Esophagus muscularis mucosa (tissue), 4 donors: ENCODE results near the gene GHR. TPM values are rescaled to one million over a fixed set of nuclear protein-coding genes. Genes with fewer than 3 reads are reported as not detected.

Experiments used
- DNase-seq: peaks from one replicate; pipeline ENCODE4 v3.0.0-alpha.2; 2017; ENCODE audit errors: extremely low spot score
- H3K27ac ChIP-seq, 4 donors: fragments of 200-600 bp; sonication (generic); replicated peaks in 1 of 4; 1 replicate in 3 of 4; 2 replicates in 1 of 4; pipeline ENCODE4 v1.5.1; 2016 to 2019; ENCODE audit warnings: mild to moderate bottlenecking in 1 of 4
- H3K27me3 ChIP-seq, 4 donors: fragments of 200-600 bp; sonication (generic); one replicate each; pipeline versions ENCODE4 v1.5.1 to v1.6.0; 2016 to 2019
- H3K36me3 ChIP-seq, 4 donors: fragments of 200-600 bp; sonication (generic); one replicate each; pipeline ENCODE4 v1.5.1; 2016 to 2019
- H3K4me1 ChIP-seq, 4 donors: fragments of 200-600 bp; sonication (generic); one replicate each; pipeline ENCODE4 v1.5.1; 2016 to 2019
- H3K4me3 ChIP-seq, 4 donors: fragments of 200-600 bp; sonication (generic); 1 replicate in 2 of 4; 2 replicates in 2 of 4; pipeline ENCODE4 v1.5.1; 2016 to 2019; ENCODE audit warnings: mild to moderate bottlenecking in 4 of 4, moderate library complexity in 1 of 4
- H3K9me3 ChIP-seq, 4 donors: fragments of 200-600 bp; sonication (generic); 1 replicate in 3 of 4; 2 replicates in 1 of 4; pipeline ENCODE4 v1.5.1; 2016 to 2019
- CTCF ChIP-seq, 3 experiments: fragments of 200-600 bp in 2 of 3; fragments of 450-650 bp in 1 of 3; sonication (generic) in 2 of 3; IDR thresholded peaks; one replicate each; pipeline ENCODE4 v1.5.1; 2017 to 2019; ENCODE audit warnings: antibody characterized with exemption in 3 of 3, mild to moderate bottlenecking in 2 of 3, moderate library complexity in 1 of 3
- EP300 ChIP-seq: sonication (generic); formaldehyde crosslinking; IDR thresholded peaks from one replicate; pipeline ENCODE4 v1.6.1; 2017; ENCODE audit warnings: antibody characterized with exemption
- POLR2A ChIP-seq: fragments of 450-650 bp; IDR thresholded peaks from one replicate; pipeline ENCODE4 v1.6.1; 2017; ENCODE audit warnings: antibody characterized with exemption, moderate library complexity, mild to moderate bottlenecking, low read depth
- POLR2AphosphoS5 ChIP-seq, 2 donors: sonication (generic); formaldehyde crosslinking; IDR thresholded peaks; one replicate each; pipeline ENCODE4 v1.6.1; 2017; ENCODE audit warnings: antibody characterized with exemption in 2 of 2
- WGBS: methylation state at CpG from one replicate; pipeline ENCODE4 v1.1.5; 2018; 5-methylcytosine and 5-hydroxymethylcytosine counted together
- intact Hi-C: fragments of 100-400 bp; cut with DNase I; formaldehyde crosslinking; loops from one replicate; pipeline ENCODE4 v1.15.1; 2023
- total RNA-seq, 4 donors: library from RNA; depleted of rRNA; stranded (reverse); fragments of >200 nt; gene quantifications; one replicate each; pipeline versions ENCODE4 v1.1.0 to v1.2.1, GENCODE V29; 2016

Gene GHR
- total RNA-seq = 1 to 10 TPM; 5.3 to 9.1 (median 6.5) TPM

GRCh38 chr5:42423285-42424165, at the start of gene GHR:
GHR (plus strand) TSS chr5:42423439; CDS start chr5:42565875, 142,436 bp downstream.
- H3K9me3 ChIP-seq = no peaks in the 10 kb centered on the region
- TF ChIP-seq CTCF (IDR thresholded peaks at IDR 0.05) = peak; percentile 72 to 87 (median 76)
- TF ChIP-seq EP300 = no peak
- TF ChIP-seq POLR2AphosphoS5 (IDR thresholded peaks at IDR 0.05) = peak; percentile 56 to 73
- no peak for TF ChIP-seq POLR2A
- peak within 1 kb of the TSS; percentile 75 to 87 (median 79) for H3K4me3 ChIP-seq
- peaks cover 11 to 35% (median 33%) of the 10 kb centered on the region in 4 donors for H3K4me1 ChIP-seq
- peak within 1 kb of the TSS; percentile 83 to 90 (median 84) for H3K27ac ChIP-seq
- H3K36me3 ChIP-seq = no peaks in the 10 kb centered on the region
- H3K27me3 ChIP-seq = no peaks in the 10 kb centered on the region
- peak; percentile 94 for DNase-seq
- WGBS = under 1% methylated on average over 34 of the region's 60 CpGs
- intact Hi-C loops = loop anchor here (2.0 to 10.0 kb wide), 3 partner anchors 161 to 559 kb away; no protein-coding TSS in a partner anchor

- no peak overlapping the region for H3K4me3 ChIP-seq
- intact Hi-C loops = no loop called here
- no peak for DNase-seq
- no peaks in the 10 kb centered on the region for H3K9me3 ChIP-seq
- H3K36me3 ChIP-seq = no peaks in the 10 kb centered on the region
- WGBS = 81% methylated on average over 5 of the region's 5 CpGs
- no peaks in the 10 kb centered on the region for H3K4me1 ChIP-seq
- TF ChIP-seq CTCF (IDR thresholded peaks at IDR 0.05) = no peak
- no peak for TF ChIP-seq POLR2AphosphoS5 (IDR thresholded peaks at IDR 0.05)
- TF ChIP-seq EP300 = no peak
- no peak for TF ChIP-seq POLR2A
- no peaks in the 10 kb centered on the region for H3K27me3 ChIP-seq
- H3K27ac ChIP-seq = no peak overlapping the region
These were observed 48.5 kb upstream of the GHR start for GRCh38 chr5:42374679-42375273.

- DNase-seq = no peak
- Histone ChIP-seq H3K27me3 (no peaks in the 10 kb centered on the region), H3K36me3 (no peaks in the 10 kb centered on the region), H3K4me3 (no peak overlapping the region), H3K27ac (no peak overlapping the region), H3K9me3 (no peaks in the 10 kb centered on the region), H3K4me1 (no peaks in the 10 kb centered on the region)
- intact Hi-C loops = no loop called here
- no peak for TF ChIP-seq POLR2AphosphoS5 (IDR thresholded peaks at IDR 0.05)
- no peak for TF ChIP-seq EP300
- TF ChIP-seq POLR2A = no peak
- TF ChIP-seq CTCF (IDR thresholded peaks at IDR 0.05) = no peak
- 22% methylated on average over 1 of the region's 1 CpG for WGBS
These were observed 45.7 kb upstream of the GHR start for GRCh38 chr5:42377496-42377895.

- WGBS = 100% methylated on average over 2 of the region's 2 CpGs
- H3K9me3 ChIP-seq = peaks cover 0 to 4% (median 0%) of the 10 kb centered on the region in 4 donors
- H3K27me3 ChIP-seq = no peaks in the 10 kb centered on the region
- no peak overlapping the region for H3K27ac ChIP-seq
- DNase-seq = no peak
- H3K4me3 ChIP-seq = no peak overlapping the region
- no peaks in the 10 kb centered on the region for H3K36me3 ChIP-seq
- TF ChIP-seq POLR2AphosphoS5 (IDR thresholded peaks at IDR 0.05) = no peak
- no peak for TF ChIP-seq POLR2A
- no peak for TF ChIP-seq EP300
- TF ChIP-seq CTCF (IDR thresholded peaks at IDR 0.05) = no peak
- H3K4me1 ChIP-seq = no peaks in the 10 kb centered on the region
- intact Hi-C loops = no loop called here
These were observed 41.3 kb upstream of the GHR start for GRCh38 chr5:42381973-42382372.
